Measurements from ENCODE around the gene WDR64.

Gene WDR64

DNA sequence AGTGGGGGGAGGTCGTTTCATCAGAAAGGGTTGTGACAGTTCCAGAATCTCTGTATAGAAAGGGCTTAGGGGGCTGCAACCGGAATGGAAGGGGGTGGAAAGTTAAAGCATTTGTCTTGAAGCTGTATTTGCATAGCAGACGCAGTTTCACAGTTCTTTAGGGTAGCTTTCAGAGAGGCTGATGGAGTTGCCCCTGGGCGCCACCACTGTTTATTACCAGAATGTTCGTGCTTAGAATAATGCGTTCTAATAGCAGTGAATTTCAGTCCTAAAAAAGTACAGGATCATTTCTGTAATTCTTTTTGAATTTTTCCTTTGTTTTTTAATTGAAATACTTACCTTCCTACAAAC is 197.2 kb downstream of the WDR64 start:
- no peak overlapping the region; the same call in 1 of the 2 replicates for H3K27ac ChIP-seq

More for the DNA sequence above, 197.2 kb downstream of the WDR64 start:
- TF ChIP-seq, protein P1, sequence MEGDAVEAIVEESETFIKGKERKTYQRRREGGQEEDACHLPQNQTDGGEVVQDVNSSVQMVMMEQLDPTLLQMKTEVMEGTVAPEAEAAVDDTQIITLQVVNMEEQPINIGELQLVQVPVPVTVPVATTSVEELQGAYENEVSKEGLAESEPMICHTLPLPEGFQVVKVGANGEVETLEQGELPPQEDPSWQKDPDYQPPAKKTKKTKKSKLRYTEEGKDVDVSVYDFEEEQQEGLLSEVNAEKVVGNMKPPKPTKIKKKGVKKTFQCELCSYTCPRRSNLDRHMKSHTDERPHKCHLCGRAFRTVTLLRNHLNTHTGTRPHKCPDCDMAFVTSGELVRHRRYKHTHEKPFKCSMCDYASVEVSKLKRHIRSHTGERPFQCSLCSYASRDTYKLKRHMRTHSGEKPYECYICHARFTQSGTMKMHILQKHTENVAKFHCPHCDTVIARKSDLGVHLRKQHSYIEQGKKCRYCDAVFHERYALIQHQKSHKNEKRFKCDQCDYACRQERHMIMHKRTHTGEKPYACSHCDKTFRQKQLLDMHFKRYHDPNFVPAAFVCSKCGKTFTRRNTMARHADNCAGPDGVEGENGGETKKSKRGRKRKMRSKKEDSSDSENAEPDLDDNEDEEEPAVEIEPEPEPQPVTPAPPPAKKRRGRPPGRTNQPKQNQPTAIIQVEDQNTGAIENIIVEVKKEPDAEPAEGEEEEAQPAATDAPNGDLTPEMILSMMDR (conservative IDR thresholded peaks at IDR 0.05) = no peak
